ENCODE data around the gene SLC4A1. TPM values are rescaled to one million over a fixed set of nuclear protein-coding genes. Genes with fewer than 3 reads are reported as not detected.

Gene SLC4A1
- total and polyA plus RNA-seq, 5 donors from 2014 or later: not detected

DNA sequence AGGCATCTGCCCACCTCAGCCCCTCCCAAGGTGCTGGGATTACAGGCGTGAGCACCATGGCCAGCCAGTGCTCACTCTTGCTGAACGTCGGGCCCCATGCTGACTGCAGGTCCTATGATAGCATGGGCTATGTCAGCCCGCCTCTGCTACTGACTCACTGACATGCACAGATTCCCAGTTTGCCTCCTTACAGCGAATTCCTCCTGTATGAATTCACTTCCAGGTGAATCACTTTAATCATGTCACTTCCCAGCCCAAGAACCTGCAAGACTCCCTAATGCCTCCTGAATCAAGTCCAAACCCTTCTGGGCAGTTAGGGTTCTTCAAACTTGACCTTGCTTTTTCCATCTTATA is 32.4 kb downstream of the SLC4A1 start:
- no peak for ATAC-seq (ENCODE audit: low read depth in 2 of 2)

DNA sequence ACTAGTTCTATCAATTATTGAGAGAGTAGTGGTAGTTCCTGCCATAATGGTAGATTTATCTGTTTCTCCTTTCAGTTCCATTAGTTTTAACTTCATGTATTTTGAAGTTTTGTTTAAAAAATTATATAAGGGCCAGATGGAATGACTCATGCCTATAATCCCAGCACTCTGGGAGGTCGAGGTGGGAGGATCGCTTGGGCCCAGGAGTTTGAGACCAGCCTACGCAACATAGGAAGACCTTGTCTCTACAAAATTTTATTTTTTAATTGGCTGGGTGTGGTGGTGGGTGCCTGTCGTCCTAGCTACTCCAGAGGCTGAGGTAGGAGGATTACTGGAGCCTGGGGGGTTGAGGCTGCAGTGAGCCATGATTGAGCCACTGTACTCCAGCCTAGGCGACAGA is 34.4 kb downstream of the SLC4A1 start:
- ATAC-seq (ENCODE audit: low read depth in 2 of 2) (no peak), DNase-seq (no peak)
- Histone ChIP-seq H3K4me3 (ENCODE audit: low read depth, low read length) (no peak overlapping the region), H3K4me1 (ENCODE audit: control insufficient read depth, insufficient read depth, low read length, poor library complexity, severe bottlenecking) (no peaks in the 10 kb centered on the region), H3K36me3 (ENCODE audit: control insufficient read depth, insufficient read depth, low read length) (no peaks in the 10 kb centered on the region), H3K9me3 (ENCODE audit: control insufficient read depth in 2 of 2, low read length in 2 of 2) (no peaks in the 10 kb centered on the region), H3K27me3 (ENCODE audit: control insufficient read depth, insufficient read depth, low read length) (peaks cover 3% of the 10 kb centered on the region), H3K27ac (ENCODE audit: insufficient read depth, low read length, poor library complexity, severe bottlenecking) (no peak overlapping the region)
- Mint-ChIP-seq H3K27me3 (peaks cover 28% of the 10 kb centered on the region), H3K27ac (no peak overlapping the region), H3K36me3 (no peaks in the 10 kb centered on the region), H3K9me3 (no peaks in the 10 kb centered on the region), H3K4me1 (peaks cover 0 to 6% (median 2%) of the 10 kb centered on the region in 4 donors), H3K4me3 (no peak overlapping the region)

More for the DNA sequence above, 32.4 kb downstream of the SLC4A1 start:
- H3K4me1 Mint-ChIP-seq: peaks cover 0 to 6% (median 2%) of the 10 kb centered on the region in 4 donors
- no peaks in the 10 kb centered on the region for H3K9me3 ChIP-seq (ENCODE audit: control insufficient read depth in 2 of 2, low read length in 2 of 2)
- H3K27me3 Mint-ChIP-seq: peaks cover 21% of the 10 kb centered on the region
- H3K27ac ChIP-seq (ENCODE audit: insufficient read depth, low read length, poor library complexity, severe bottlenecking): no peak overlapping the region
- H3K27me3 ChIP-seq (ENCODE audit: control insufficient read depth, insufficient read depth, low read length): no peaks in the 10 kb centered on the region
- no peak overlapping the region for H3K27ac Mint-ChIP-seq
- no peak overlapping the region for H3K4me3 ChIP-seq (ENCODE audit: low read depth, low read length)
- H3K36me3 Mint-ChIP-seq: no peaks in the 10 kb centered on the region
- no peaks in the 10 kb centered on the region for H3K36me3 ChIP-seq (ENCODE audit: control insufficient read depth, insufficient read depth, low read length)
- DNase-seq: no peak
- no peaks in the 10 kb centered on the region for H3K4me1 ChIP-seq (ENCODE audit: control insufficient read depth, insufficient read depth, low read length, poor library complexity, severe bottlenecking)
- no peaks in the 10 kb centered on the region for H3K9me3 Mint-ChIP-seq
- H3K4me3 Mint-ChIP-seq: no peak overlapping the region

DNA sequence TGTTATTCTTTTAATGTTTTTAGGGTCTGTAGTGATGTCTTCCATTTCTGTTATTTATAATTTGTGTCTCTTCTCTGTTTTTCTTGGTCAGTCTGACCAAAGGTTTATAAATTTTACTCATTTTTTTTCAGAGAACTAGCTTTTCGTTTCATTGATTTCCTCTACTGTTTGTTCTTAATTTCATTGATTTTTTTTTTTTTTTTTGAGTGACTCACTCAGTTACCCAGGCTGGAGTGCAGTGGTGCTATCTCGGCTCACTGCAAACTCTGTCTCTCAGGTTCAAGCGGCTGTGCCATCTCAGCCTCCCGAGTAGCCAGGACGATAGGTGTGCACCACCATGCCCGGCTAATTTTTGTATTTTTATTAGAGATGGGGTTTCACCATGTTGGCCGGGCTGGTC is 35.9 kb downstream of the SLC4A1 start:
- H3K4me1 ChIP-seq (ENCODE audit: control insufficient read depth, insufficient read depth, low read length, poor library complexity, severe bottlenecking): no peaks in the 10 kb centered on the region

DNA sequence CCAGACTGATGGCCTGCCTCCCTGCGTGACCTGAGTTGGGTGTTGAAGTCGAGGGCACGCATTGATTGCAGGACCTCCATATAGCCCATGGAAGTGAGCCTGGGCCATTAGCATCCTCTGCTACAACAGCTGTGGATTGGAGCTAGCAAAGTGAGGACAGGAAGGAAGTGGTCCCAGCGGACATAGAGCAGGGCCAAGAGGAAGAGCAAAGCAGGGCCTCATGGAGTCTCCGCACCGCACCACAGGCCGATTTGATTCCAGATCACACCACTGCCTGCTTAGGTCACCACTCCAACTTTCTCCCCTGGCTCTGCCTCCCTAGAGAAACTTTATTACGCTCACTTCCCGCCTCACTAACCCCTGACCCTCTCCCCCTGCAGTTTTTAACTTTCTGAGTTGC is 37.8 kb downstream of the SLC4A1 start:
- Histone ChIP-seq H3K27ac (ENCODE audit: insufficient read depth, low read length, poor library complexity, severe bottlenecking) (no peak overlapping the region), H3K4me1 (ENCODE audit: control insufficient read depth, insufficient read depth, low read length, poor library complexity, severe bottlenecking) (no peaks in the 10 kb centered on the region), H3K9me3 (ENCODE audit: control insufficient read depth in 2 of 2, low read length in 2 of 2) (no peaks in the 10 kb centered on the region), H3K36me3 (ENCODE audit: control insufficient read depth, insufficient read depth, low read length) (no peaks in the 10 kb centered on the region), H3K27me3 (ENCODE audit: control insufficient read depth, insufficient read depth, low read length) (peaks cover 3% of the 10 kb centered on the region), H3K4me3 (ENCODE audit: low read depth, low read length) (no peak overlapping the region)
- no peak for DNase-seq
- no peaks in the 10 kb centered on the region for H3K9me3 Mint-ChIP-seq
- H3K27ac Mint-ChIP-seq: no peak overlapping the region
- no peak for ATAC-seq (ENCODE audit: low read depth in 2 of 2)
- no peaks in the 10 kb centered on the region for H3K36me3 Mint-ChIP-seq
- no peak overlapping the region for H3K4me3 Mint-ChIP-seq
- peaks cover 0 to 4% (median 2%) of the 10 kb centered on the region in 4 donors for H3K4me1 Mint-ChIP-seq
- peaks cover 28% of the 10 kb centered on the region for H3K27me3 Mint-ChIP-seq

More for the DNA sequence above, 35.9 kb downstream of the SLC4A1 start:
- Mint-ChIP-seq H3K4me1 (peaks cover 0 to 6% (median 2%) of the 10 kb centered on the region in 4 donors), H3K4me3 (no peak overlapping the region), H3K36me3 (no peaks in the 10 kb centered on the region), H3K27me3 (peaks cover 28% of the 10 kb centered on the region), H3K9me3 (no peaks in the 10 kb centered on the region), H3K27ac (no peak overlapping the region)
- DNase-seq: no peak
- Histone ChIP-seq H3K27me3 (ENCODE audit: control insufficient read depth, insufficient read depth, low read length) (peaks cover 3% of the 10 kb centered on the region), H3K36me3 (ENCODE audit: control insufficient read depth, insufficient read depth, low read length) (no peaks in the 10 kb centered on the region), H3K27ac (ENCODE audit: insufficient read depth, low read length, poor library complexity, severe bottlenecking) (no peak overlapping the region), H3K9me3 (ENCODE audit: control insufficient read depth in 2 of 2, low read length in 2 of 2) (no peaks in the 10 kb centered on the region), H3K4me3 (ENCODE audit: low read depth, low read length) (no peak overlapping the region)
- no peak for ATAC-seq (ENCODE audit: low read depth in 2 of 2)

DNA sequence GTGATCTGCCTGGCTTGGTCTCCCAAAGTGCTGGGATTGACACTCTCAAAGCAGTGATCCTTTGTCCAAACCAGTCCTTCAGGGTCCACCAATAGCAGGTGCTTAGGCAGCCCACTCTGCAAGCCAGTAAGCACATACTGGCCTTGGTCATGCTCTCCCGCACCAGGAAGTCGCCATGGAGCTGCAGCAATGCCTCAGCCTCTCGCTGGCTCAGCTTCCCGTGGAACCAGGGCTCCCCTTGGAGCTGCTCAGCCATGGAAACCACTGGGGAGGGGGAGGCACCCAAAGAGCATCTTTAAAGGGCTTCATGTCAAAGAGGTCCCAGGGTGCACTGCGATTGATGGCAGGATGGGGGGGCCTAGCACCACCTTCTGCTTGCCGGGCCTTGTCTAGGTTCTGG is 38.8 kb downstream of the SLC4A1 start:
- H3K4me1 Mint-ChIP-seq: no peaks in the 10 kb centered on the region
- Histone ChIP-seq H3K27me3 (ENCODE audit: control insufficient read depth, insufficient read depth, low read length) (peaks cover 3% of the 10 kb centered on the region), H3K4me3 (ENCODE audit: low read depth, low read length) (no peak overlapping the region), H3K27ac (ENCODE audit: insufficient read depth, low read length, poor library complexity, severe bottlenecking) (no peak overlapping the region), H3K36me3 (ENCODE audit: control insufficient read depth, insufficient read depth, low read length) (no peaks in the 10 kb centered on the region), H3K4me1 (ENCODE audit: control insufficient read depth, insufficient read depth, low read length, poor library complexity, severe bottlenecking) (no peaks in the 10 kb centered on the region), H3K9me3 (ENCODE audit: control insufficient read depth in 2 of 2, low read length in 2 of 2) (no peaks in the 10 kb centered on the region)
- no peaks in the 10 kb centered on the region for H3K9me3 Mint-ChIP-seq
- peaks cover 28% of the 10 kb centered on the region for H3K27me3 Mint-ChIP-seq
- H3K4me3 Mint-ChIP-seq: no peak overlapping the region
- DNase-seq (no peak), ATAC-seq (ENCODE audit: low read depth in 2 of 2) (no peak)
- no peak overlapping the region for H3K27ac Mint-ChIP-seq
- H3K36me3 Mint-ChIP-seq: no peaks in the 10 kb centered on the region

DNA sequence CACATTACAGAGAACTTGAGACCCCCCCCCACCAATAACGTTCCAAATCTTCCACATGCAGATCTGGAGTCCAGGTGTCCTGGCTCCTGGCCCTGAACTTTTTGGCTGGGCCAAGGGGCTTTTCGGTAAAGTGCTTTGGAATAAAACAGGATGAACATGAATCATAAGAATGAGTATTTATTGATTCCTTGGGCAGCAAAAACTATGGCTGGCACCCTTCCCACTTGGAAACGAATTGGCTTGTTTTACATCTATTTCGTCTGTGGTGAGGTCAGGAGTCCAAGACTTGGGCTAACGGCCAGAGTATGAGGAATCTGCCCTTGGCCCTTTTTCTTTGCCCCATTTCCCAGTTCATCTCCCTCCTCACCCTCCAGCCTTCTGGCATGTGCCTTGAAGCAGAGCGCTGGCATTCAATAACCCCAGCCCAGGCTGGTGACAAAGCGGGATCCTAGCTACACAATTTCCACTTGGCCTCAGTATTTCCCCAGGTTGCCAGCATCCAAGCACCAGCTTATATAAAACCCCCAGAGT is 44.3 kb downstream of the SLC4A1 start:
- H3K27ac Mint-ChIP-seq: no peak overlapping the region
- Histone ChIP-seq H3K27me3 (ENCODE audit: control insufficient read depth, insufficient read depth, low read length) (no peaks in the 10 kb centered on the region), H3K4me3 (ENCODE audit: low read depth, low read length) (no peak overlapping the region), H3K27ac (ENCODE audit: insufficient read depth, low read length, poor library complexity, severe bottlenecking) (no peak overlapping the region), H3K9me3 (ENCODE audit: control insufficient read depth in 2 of 2, low read length in 2 of 2) (no peaks in the 10 kb centered on the region), H3K4me1 (ENCODE audit: control insufficient read depth, insufficient read depth, low read length, poor library complexity, severe bottlenecking) (peaks cover 8% of the 10 kb centered on the region), H3K36me3 (ENCODE audit: control insufficient read depth, insufficient read depth, low read length) (no peaks in the 10 kb centered on the region)
- ATAC-seq (ENCODE audit: low read depth in 2 of 2): no peak
- no peak for DNase-seq
- H3K36me3 Mint-ChIP-seq: no peaks in the 10 kb centered on the region
- H3K4me3 Mint-ChIP-seq: peak overlapping the region; percentile 62 to 99 (median 66)
- H3K4me1 Mint-ChIP-seq: peaks cover 0 to 15% (median 6%) of the 10 kb centered on the region in 4 donors
- no peaks in the 10 kb centered on the region for H3K9me3 Mint-ChIP-seq
- H3K27me3 Mint-ChIP-seq: peaks cover 5% of the 10 kb centered on the region

DNA sequence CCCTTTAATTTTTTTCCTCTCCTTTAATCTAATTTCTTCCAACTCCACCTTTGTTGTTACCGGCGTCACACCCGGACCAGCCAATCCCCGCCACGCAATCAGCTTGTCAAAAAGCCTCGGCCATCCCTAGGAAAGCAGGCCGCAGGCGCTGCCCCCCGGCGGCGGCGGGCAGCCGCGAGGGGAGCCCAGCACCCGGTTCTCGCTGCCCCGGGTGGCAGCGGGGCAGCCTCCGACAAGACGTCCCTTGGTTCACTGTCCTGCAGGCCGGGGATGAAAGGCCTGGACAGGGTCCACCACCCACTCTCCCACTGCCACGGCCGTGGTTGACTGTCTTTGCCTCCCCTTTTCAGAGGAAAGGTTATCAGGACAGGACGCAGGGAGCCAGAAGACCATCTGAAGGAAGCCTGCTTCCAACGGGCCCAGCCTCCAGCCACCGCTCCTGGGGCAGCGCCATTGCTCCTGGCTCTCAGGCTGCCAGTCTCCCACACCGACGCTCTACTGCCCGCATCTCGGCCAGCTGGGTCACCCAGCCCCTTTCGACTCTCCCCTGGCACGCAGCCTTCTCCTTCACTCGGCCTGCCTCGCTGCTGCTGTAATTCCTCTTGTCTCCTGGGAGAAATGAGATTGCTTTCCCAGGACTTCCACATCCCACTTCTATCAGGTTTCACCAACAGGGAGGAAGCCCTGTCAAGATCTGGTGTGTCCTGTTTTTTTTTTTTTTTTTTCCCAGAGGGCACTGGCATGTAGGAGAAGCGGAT is 45.6 kb downstream of the SLC4A1 start:
- Histone ChIP-seq H3K4me1 (ENCODE audit: control insufficient read depth, insufficient read depth, low read length, poor library complexity, severe bottlenecking) (peaks cover 19% of the 10 kb centered on the region), H3K27me3 (ENCODE audit: control insufficient read depth, insufficient read depth, low read length) (no peaks in the 10 kb centered on the region), H3K4me3 (ENCODE audit: low read depth, low read length) (peak overlapping the region; percentile 75), H3K36me3 (ENCODE audit: control insufficient read depth, insufficient read depth, low read length) (no peaks in the 10 kb centered on the region), H3K9me3 (ENCODE audit: control insufficient read depth in 2 of 2, low read length in 2 of 2) (no peaks in the 10 kb centered on the region), H3K27ac (ENCODE audit: insufficient read depth, low read length, poor library complexity, severe bottlenecking) (peak overlapping the region; percentile 84)
- peak overlapping the region; percentile 94 to 99 (median 98) for H3K4me3 Mint-ChIP-seq
- peak overlapping the region; percentile 88 to 99 (median 92) for H3K27ac Mint-ChIP-seq
- no peak for ATAC-seq (ENCODE audit: low read depth in 2 of 2)
- no peaks in the 10 kb centered on the region for H3K9me3 Mint-ChIP-seq
- peaks cover 4 to 24% (median 8%) of the 10 kb centered on the region in 4 donors for H3K4me1 Mint-ChIP-seq
- peaks cover 5% of the 10 kb centered on the region for H3K27me3 Mint-ChIP-seq
- H3K36me3 Mint-ChIP-seq: no peaks in the 10 kb centered on the region
- DNase-seq: peak; percentile 26 to 56 (median 32)

DNA sequence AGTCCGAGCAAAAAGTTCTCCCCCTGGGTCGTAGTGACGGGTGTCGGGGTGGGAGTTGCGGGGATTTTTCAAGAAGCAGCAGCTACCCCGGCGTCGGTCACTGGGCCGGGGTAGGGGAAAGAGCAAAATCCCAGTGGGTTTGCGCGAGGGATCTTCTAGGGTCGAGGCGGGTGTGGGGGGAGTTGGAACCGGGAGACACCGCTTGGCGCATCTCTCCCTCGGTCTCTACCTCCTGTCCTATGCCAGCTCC is 46.1 kb downstream of the SLC4A1 start:
- Mint-ChIP-seq H3K36me3 (peaks cover 3% of the 10 kb centered on the region), H3K9me3 (no peaks in the 10 kb centered on the region), H3K27ac (peak overlapping the region; percentile 88 to 99 (median 92)), H3K4me3 (peak overlapping the region; percentile 94 to 99 (median 98)), H3K4me1 (peaks cover 6 to 29% (median 11%) of the 10 kb centered on the region in 4 donors), H3K27me3 (peaks cover 5% of the 10 kb centered on the region)
- H3K27me3 ChIP-seq (ENCODE audit: control insufficient read depth, insufficient read depth, low read length): no peaks in the 10 kb centered on the region
- ATAC-seq (ENCODE audit: low read depth in 2 of 2) (no peak), DNase-seq (no peak)
- H3K4me1 ChIP-seq (ENCODE audit: control insufficient read depth, insufficient read depth, low read length, poor library complexity, severe bottlenecking): peaks cover 24% of the 10 kb centered on the region
- no peaks in the 10 kb centered on the region for H3K36me3 ChIP-seq (ENCODE audit: control insufficient read depth, insufficient read depth, low read length)
- H3K9me3 ChIP-seq (ENCODE audit: control insufficient read depth in 2 of 2, low read length in 2 of 2): no peaks in the 10 kb centered on the region
- H3K27ac ChIP-seq (ENCODE audit: insufficient read depth, low read length, poor library complexity, severe bottlenecking): peak overlapping the region; percentile 84
- peak overlapping the region; percentile 75 for H3K4me3 ChIP-seq (ENCODE audit: low read depth, low read length)

All from CD4-positive, CD25-positive, alpha-beta regulatory T cell (primary cell).